GM23248 (cell line): ENCODE results near the gene HBS1L.

ENCODE experiments used
- EZH2 ChIP-seq: fragments of 200-600 bp; sonication (generic); IDR thresholded peaks from 2 replicates; pipeline ENCODE4 v1.6.1; 2018; ENCODE audit warnings: antibody characterized with exemption, mild to moderate bottlenecking; ENCODE audit not compliant: insufficient read depth, poor library complexity, severe bottlenecking
- EZH2phosphoT487 ChIP-seq: fragments of 200-600 bp; sonication (generic); IDR thresholded peaks from 2 replicates; pipeline ENCODE4 v1.6.1; 2018; ENCODE audit warnings: antibody characterized with exemption, moderate library complexity, mild to moderate bottlenecking, low read depth; ENCODE audit not compliant: insufficient read depth

DNA sequence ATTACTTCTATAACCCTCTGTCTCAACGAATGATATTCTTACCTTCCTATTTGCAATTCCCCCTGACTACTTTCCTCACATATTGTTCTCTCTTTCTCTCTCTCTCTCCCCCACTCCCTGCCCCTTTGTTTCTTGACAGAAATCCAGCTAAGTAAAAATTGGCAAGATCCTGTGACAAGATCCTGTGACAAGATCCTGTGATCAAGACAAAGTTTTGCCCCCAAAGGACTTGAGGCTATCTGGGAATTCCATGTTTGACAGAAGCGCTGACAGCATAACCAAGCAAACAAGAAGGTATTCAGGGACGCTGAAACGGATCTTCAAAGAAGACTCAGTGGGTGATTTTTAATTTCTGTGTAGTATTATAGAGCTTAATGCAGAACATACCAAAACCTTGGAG lies 5.5 kb upstream of the HBS1L start:
- TF ChIP-seq EZH2phosphoT487 (no peak), EZH2 (no peak)
